Panc1 (cell line): Measurements from ENCODE around the gene MCU. TPM values are rescaled to one million over a fixed set of nuclear protein-coding genes. Genes with fewer than 3 reads are reported as not detected.
"Not testable (repeated sequence)": the region's sequence is repeated elsewhere in the genome, so short reads cannot be mapped to it uniquely, and the experiment has no call there.

Experiments used
- ATAC-seq: fragments of 200-7000 bp; cut with Tn5 transposase; 2 replicates; pipeline ENCODE4 v1.9.1; 2020; ENCODE audit warnings: mild to moderate bottlenecking, moderate library complexity
- BruUV-seq: library from RNA; stranded (reverse); fragments of 400-500 nt; replicated peaks from 2 replicates; lab custom pipeline; 2021; lab: Mats Ljungman, UMichigan
- CTCF ChIA-PET: fragments of 300-600 bp; sonication (Branson Sonifier 250); formaldehyde crosslinking; loops from one replicate; lab custom pipeline; 2022; ENCODE audit warnings: antibody characterized with exemption; lab: Charles Lee
- POLR2A ChIA-PET: fragments of 300-600 bp; sonication (Branson Sonifier 250); formaldehyde crosslinking; loops from one replicate; lab custom pipeline; 2022; ENCODE audit warnings: antibody characterized with exemption; lab: Charles Lee
- DNase-seq: peaks from one replicate; pipeline ENCODE4 v3.0.0-alpha.2; 2010; ENCODE audit warnings: low read depth, low spot score
- H3K27ac ChIP-seq: 2 replicates; pipeline ENCODE4 v1.5.1; 2011; ENCODE audit warnings: mild to moderate bottlenecking, low read length, inconsistent platforms
- H3K27me3 ChIP-seq: fragments of 200-500 bp; sonication (Bioruptor generic); 2 replicates; pipeline ENCODE4 v1.6.0; 2014; ENCODE audit warnings: low read length, inconsistent platforms; ENCODE audit not compliant: control insufficient read depth, insufficient read depth
- H3K36me3 ChIP-seq: fragments of 200-500 bp; sonication (Bioruptor generic); 2 replicates; pipeline ENCODE4 v1.5.1; 2014; ENCODE audit warnings: inconsistent platforms, mild to moderate bottlenecking, low read length, moderate library complexity; ENCODE audit not compliant: control insufficient read depth, insufficient read depth
- H3K4me1 ChIP-seq: 2 replicates; pipeline ENCODE4 v1.5.1; 2011; ENCODE audit warnings: inconsistent platforms, mild to moderate bottlenecking, low read length, moderate library complexity; ENCODE audit not compliant: control insufficient read depth, insufficient read depth
- H3K4me3 ChIP-seq, 2 experiments: 2 replicates each; pipeline ENCODE4 v1.5.1; 2011 to 2012; ENCODE audit warnings: low read depth in 2 of 2, low read length in 2 of 2, mild to moderate bottlenecking in 2 of 2, inconsistent platforms in 1 of 2, moderate library complexity in 1 of 2
- H3K9me3 ChIP-seq: fragments of 200-500 bp; sonication (Bioruptor generic); 2 replicates; pipeline ENCODE4 v1.5.1; 2014; ENCODE audit warnings: low read depth, mild to moderate bottlenecking, inconsistent platforms, low read length, moderate library complexity; ENCODE audit not compliant: control insufficient read depth, insufficient read depth
- CTCF ChIP-seq: fragments of 450-650 bp; IDR thresholded peaks from 2 replicates; pipeline ENCODE4 v1.5.1; 2017; ENCODE audit warnings: mild to moderate bottlenecking
- POLR2AphosphoS5 ChIP-seq: IDR thresholded peaks from 2 replicates; pipeline ENCODE4 v1.6.1; 2012; ENCODE audit warnings: mild to moderate bottlenecking, low read depth, low read length, moderate library complexity
- REST ChIP-seq, 2 experiments: IDR thresholded peaks; 2 replicates each; pipeline ENCODE4 v1.6.1; 2011 to 2012; ENCODE audit warnings: low read depth in 2 of 2, control low read depth in 1 of 2, low read length in 1 of 2, mild to moderate bottlenecking in 1 of 2, moderate library complexity in 1 of 2; ENCODE audit not compliant: insufficient read depth in 1 of 2
- SIN3A ChIP-seq: IDR thresholded peaks from 2 replicates; pipeline ENCODE4 v1.6.1; 2012; ENCODE audit warnings: low read depth, mild to moderate bottlenecking, low read length, moderate library complexity, borderline replicate concordance; ENCODE audit not compliant: insufficient read depth
- TCF7L2 ChIP-seq: IDR thresholded peaks from 2 replicates; pipeline ENCODE4 v1.6.1; 2011; ENCODE audit warnings: mild to moderate bottlenecking, low read depth, low read length, inconsistent platforms
- in situ Hi-C: cut with HindIII; loops from 2 replicates; pipeline ENCODE4 v1.10.0; 2016; ENCODE audit warnings: low sequenced_read_pairs, low pct_unique_long_range_greater_than_20kb
- intact Hi-C: fragments of 100-400 bp; cut with micrococcal nuclease; formaldehyde crosslinking; loops from one replicate; pipeline ENCODE4 v1.10.0; 2022; ENCODE audit not compliant: unreplicated experiment
- total RNA-seq: library from RNA; stranded (reverse); gene quantifications from one replicate; pipeline ENCODE4 v1.2.1, GENCODE V29; 2021; ENCODE audit not compliant: unreplicated experiment

MCU gene
- total RNA-seq, 1 experiment from 2014 or later, result 31.6 TPM

GRCh38 chr10:72757732-72758131, 65.8 kb downstream of the MCU start:
- ATAC-seq (no peak), DNase-seq (no peak)
- intact Hi-C loops, result no loop called here
- H3K4me1 ChIP-seq, result no peaks in the 10 kb centered on the region
- no peaks in the 10 kb centered on the region for H3K36me3 ChIP-seq
- POLR2A ChIA-PET, result no interaction called here
- no peak for TF ChIP-seq CTCF
- TF ChIP-seq TCF7L2, result no peak
- no peak for TF ChIP-seq REST (IDR thresholded peaks at IDR 0.05; ENCODE audit: insufficient read depth in 1 of 2, low read depth in 2 of 2, low read length in 1 of 2)
- TF ChIP-seq POLR2AphosphoS5, result no peak
- TF ChIP-seq SIN3A, result no peak
- in situ Hi-C loops, result no loop called here
- CTCF ChIA-PET, result no interaction called here
- H3K27ac ChIP-seq, result no peak overlapping the region
- H3K4me3 ChIP-seq, result no peak overlapping the region
- H3K27me3 ChIP-seq, result no peaks in the 10 kb centered on the region
- BruUV-seq, result no TSS peak
- H3K9me3 ChIP-seq, result no peaks in the 10 kb centered on the region

- BruUV-seq, H3K9me3 ChIP-seq, CTCF ChIA-PET, in situ Hi-C loops, H3K36me3 ChIP-seq, H3K27ac ChIP-seq, intact Hi-C loops, DNase-seq, ATAC-seq, H3K27me3 ChIP-seq, H3K4me3 ChIP-seq, H3K4me1 ChIP-seq, POLR2A ChIA-PET: not testable (repeated sequence)
Observed at GRCh38 chr10:72758930-72759329, 67.0 kb downstream of the MCU start.

- Histone ChIP-seq H3K27me3 (no peaks in the 10 kb centered on the region), H3K4me1 (no peaks in the 10 kb centered on the region), H3K36me3 (no peaks in the 10 kb centered on the region), H3K27ac (no peak overlapping the region), H3K9me3 (no peaks in the 10 kb centered on the region), H3K4me3 (no peak overlapping the region)
- ChIA-PET CTCF (no interaction called here), POLR2A (no interaction called here)
- TF ChIP-seq SIN3A (no peak), TCF7L2 (no peak), POLR2AphosphoS5 (no peak), REST (IDR thresholded peaks at IDR 0.05; ENCODE audit: insufficient read depth in 1 of 2, low read depth in 2 of 2, low read length in 1 of 2) (no peak), CTCF (no peak)
- in situ Hi-C loops, result no loop called here
- intact Hi-C loops, result no loop called here
- DNase-seq (no peak), ATAC-seq (no peak)
- no TSS peak for BruUV-seq
Observed at GRCh38 chr10:72759584-72759983, 67.6 kb downstream of the MCU start.
